Activated gamma-delta T cell (primary cell): Measurements from ENCODE around the gene CTRB1.
"Not testable (repeated sequence)": the region's sequence is repeated elsewhere in the genome, so short reads cannot be mapped to it uniquely, and the experiment has no call there.

Source experiments
- DNase-seq: peaks from one replicate; lab custom pipeline; 2025; lab: John Stamatoyannopoulos, UW

The CTRB1 gene

GRCh38 chr16:75226550-75227360 lies 8.0 kb downstream of the CTRB1 start:
- DNase-seq, result no peak

- no peak for DNase-seq
Observed at GRCh38 chr16:75227361-75228142, 8.8 kb downstream of the CTRB1 start.

- no peak for DNase-seq
Observed at GRCh38 chr16:75228143-75228976, 9.6 kb downstream of the CTRB1 start.

GRCh38 chr16:75229172-75230031 lies 10.6 kb downstream of the CTRB1 start:
- DNase-seq, result no peak

GRCh38 chr16:75230471-75231110 lies 11.8 kb downstream of the CTRB1 start:
- DNase-seq, result no peak

GRCh38 chr16:75231570-75231969 lies 12.8 kb downstream of the CTRB1 start:
- DNase-seq, result no peak

- no peak for DNase-seq
Observed at GRCh38 chr16:75233611-75233938, 14.8 kb downstream of the CTRB1 start.

- no peak for DNase-seq
Observed at GRCh38 chr16:75234856-75235696, 16.3 kb downstream of the CTRB1 start.

GRCh38 chr16:75235721-75236193 lies 17.0 kb downstream of the CTRB1 start:
- no peak for DNase-seq

GRCh38 chr16:75236232-75236631 lies 17.4 kb downstream of the CTRB1 start:
- DNase-seq, result no peak

GRCh38 chr16:75236736-75237397 lies 18.1 kb downstream of the CTRB1 start:
- DNase-seq, result no peak

GRCh38 chr16:75237398-75238131 lies 18.8 kb downstream of the CTRB1 start:
- no peak for DNase-seq

GRCh38 chr16:75238132-75238852 lies 19.5 kb downstream of the CTRB1 start:
- DNase-seq, result no peak

- DNase-seq, result no peak
Observed at GRCh38 chr16:75238853-75239541, 20.2 kb downstream of the CTRB1 start.

- no peak for DNase-seq
Observed at GRCh38 chr16:75239542-75240122, 20.8 kb downstream of the CTRB1 start.

- not testable (repeated sequence) for DNase-seq
Observed at GRCh38 chr16:75240633-75241032, 21.8 kb downstream of the CTRB1 start.

- no peak for DNase-seq
Observed at GRCh38 chr16:75241412-75241811, 22.6 kb downstream of the CTRB1 start.
